Measurements from ENCODE around the gene RBM38.

DNA sequence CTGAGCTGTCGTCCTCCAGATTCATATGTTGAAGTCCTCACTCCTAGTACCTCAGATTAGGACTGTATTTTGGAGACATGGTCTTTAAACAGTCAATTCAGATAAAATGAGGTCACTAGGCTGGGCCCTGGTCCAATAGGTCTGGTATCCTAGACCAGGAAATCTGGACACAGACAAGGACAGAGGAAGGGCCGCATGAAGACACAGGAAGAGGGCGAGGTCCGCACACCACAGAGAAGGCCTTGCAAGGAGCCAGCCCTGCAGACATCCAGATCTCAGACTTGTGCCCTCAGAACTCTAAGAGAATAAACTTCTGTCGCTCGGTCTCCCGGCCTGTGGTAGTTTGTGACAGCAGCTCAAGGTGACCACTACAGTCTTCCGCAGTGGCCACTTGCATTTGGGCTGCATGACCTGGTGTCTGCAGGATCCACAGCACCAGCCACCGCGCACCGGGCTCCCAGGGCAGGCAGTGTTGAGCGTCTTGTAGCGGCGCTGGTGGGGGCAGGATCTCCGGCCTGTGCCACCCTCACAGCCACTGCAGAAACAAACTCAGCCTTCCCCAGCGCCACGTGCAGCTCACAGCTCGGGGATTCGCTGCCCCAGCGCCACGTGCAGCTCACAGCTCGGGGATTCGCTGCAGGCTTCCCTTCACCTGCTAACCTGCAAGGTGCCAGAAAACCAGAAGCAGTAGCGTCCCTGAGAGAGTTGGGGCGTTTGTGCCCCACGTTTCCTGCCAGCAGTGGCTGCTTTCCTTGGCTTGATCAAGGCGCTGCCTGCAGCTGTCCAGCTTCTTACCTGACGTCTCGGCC, 6.0 kb upstream of the RBM38 start:
- TF ChIP-seq, protein P1, sequence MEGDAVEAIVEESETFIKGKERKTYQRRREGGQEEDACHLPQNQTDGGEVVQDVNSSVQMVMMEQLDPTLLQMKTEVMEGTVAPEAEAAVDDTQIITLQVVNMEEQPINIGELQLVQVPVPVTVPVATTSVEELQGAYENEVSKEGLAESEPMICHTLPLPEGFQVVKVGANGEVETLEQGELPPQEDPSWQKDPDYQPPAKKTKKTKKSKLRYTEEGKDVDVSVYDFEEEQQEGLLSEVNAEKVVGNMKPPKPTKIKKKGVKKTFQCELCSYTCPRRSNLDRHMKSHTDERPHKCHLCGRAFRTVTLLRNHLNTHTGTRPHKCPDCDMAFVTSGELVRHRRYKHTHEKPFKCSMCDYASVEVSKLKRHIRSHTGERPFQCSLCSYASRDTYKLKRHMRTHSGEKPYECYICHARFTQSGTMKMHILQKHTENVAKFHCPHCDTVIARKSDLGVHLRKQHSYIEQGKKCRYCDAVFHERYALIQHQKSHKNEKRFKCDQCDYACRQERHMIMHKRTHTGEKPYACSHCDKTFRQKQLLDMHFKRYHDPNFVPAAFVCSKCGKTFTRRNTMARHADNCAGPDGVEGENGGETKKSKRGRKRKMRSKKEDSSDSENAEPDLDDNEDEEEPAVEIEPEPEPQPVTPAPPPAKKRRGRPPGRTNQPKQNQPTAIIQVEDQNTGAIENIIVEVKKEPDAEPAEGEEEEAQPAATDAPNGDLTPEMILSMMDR (conservative IDR thresholded peaks at IDR 0.05; ENCODE audit: low read depth, low read length) = no peak
- TF ChIP-seq EZH2 (IDR thresholded peaks at IDR 0.05; ENCODE audit: low read length, unreplicated experiment) = no peak
- no peak for TF ChIP-seq EZH2phosphoT487 (IDR thresholded peaks at IDR 0.05; ENCODE audit: borderline replicate concordance, low read length)

Measured in PC-3 (cell line).